ENCODE measurements around the gene C20orf204. TPM values are rescaled to one million over a fixed set of nuclear protein-coding genes. Genes with fewer than 3 reads are reported as not detected.

C20orf204 gene
- total and polyA plus RNA-seq, 10 of the 15 experiments (the other 5 are each of a cell fraction or from before 2014, with no cell fraction given): 0.24 to 56.0 (median 12.4) TPM

DNA sequence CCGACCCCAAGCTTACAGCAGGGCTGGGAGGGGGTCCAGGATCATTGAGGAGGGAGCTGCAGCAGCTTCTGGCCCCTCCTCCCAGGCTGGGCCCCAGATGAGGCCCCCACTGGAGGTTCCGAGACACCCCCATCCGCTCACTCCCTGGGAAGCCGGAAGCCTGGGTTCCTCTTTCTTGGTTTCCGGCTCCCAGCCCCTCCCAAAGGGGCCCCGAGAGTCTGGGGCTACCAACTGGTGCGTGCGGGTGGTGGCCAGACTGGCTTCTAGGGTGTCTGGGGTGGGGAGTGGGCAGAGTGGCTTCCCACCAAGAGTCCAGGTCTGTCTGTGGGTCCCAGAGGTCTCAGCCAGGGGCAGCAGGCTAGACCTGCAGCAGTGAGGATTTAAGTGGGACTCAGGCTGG lies 41.1 kb downstream of the C20orf204 start (continued):
- TF ChIP-seq FOXM1 (IDR thresholded peaks at IDR 0.05; ENCODE audit: low read depth, low read length): no peak
- TF ChIP-seq STAT3 (IDR thresholded peaks at IDR 0.05; ENCODE audit: low read depth, low read length): no peak

- intact Hi-C loops (cut with micrococcal nuclease; ENCODE audit: unreplicated experiment) (no loop called here), in situ Hi-C loops (cut with MboI) (no loop called here)
- Histone ChIP-seq H3K27ac (ENCODE audit: control insufficient read depth, insufficient read depth) (peak overlapping the region; percentile 85), H3K4me3 (peak overlapping the region; percentile 83), H3K27me3 (replicated peaks in 1 of 2; ENCODE audit: control insufficient read depth in 2 of 2, insufficient read depth in 2 of 2, low read length in 1 of 2) (no peaks in the 10 kb centered on the region), H3K9ac (ENCODE audit: control insufficient read depth, insufficient read depth, low read length) (peak overlapping the region; percentile 91), H3K36me3 (ENCODE audit: control insufficient read depth in 2 of 2, insufficient read depth in 2 of 2, low read length in 1 of 2) (peaks cover under 1 to 18% of the 10 kb centered on the region in 2 experiments), H3K4me2 (ENCODE audit: control insufficient read depth, insufficient read depth) (peak overlapping the region; percentile 97), H3K79me2 (ENCODE audit: control insufficient read depth, insufficient read depth, low read length) (peaks cover 30% of the 10 kb centered on the region), H4K20me1 (ENCODE audit: control insufficient read depth, insufficient read depth) (no peaks in the 10 kb centered on the region), H3K9me3 (replicated peaks; ENCODE audit: control insufficient read depth, insufficient read depth, low read length) (no peaks in the 10 kb centered on the region), H3K4me1 (ENCODE audit: control insufficient read depth, insufficient read depth, low read length) (peaks cover 19% of the 10 kb centered on the region; the same call in 1 of the 2 replicates), H2AFZ (ENCODE audit: control insufficient read depth, low read depth, low read length) (no peak overlapping the region)
- TF ChIP-seq SMARCA5 (IDR thresholded peaks at IDR 0.05) (no peak), NBN (IDR thresholded peaks at IDR 0.05) (0 out of 2 replicates have a peak, but pooled peaks have one; percentile 2), HDGF (IDR thresholded peaks at IDR 0.05) (no peak), KDM1A (IDR thresholded peaks at IDR 0.05; ENCODE audit: borderline replicate concordance) (no peak), SMAD1 (IDR thresholded peaks at IDR 0.05; ENCODE audit: low read depth, partially characterized antibody) (no peak), TBL1XR1 (IDR thresholded peaks at IDR 0.05; ENCODE audit: low read depth, low read length) (no peak), POLR2A (IDR thresholded peaks at IDR 0.05; ENCODE audit: low read depth, low read length) (0 out of 2 replicates have a peak, but pooled peaks have one; percentile 10), HCFC1 (IDR thresholded peaks at IDR 0.05; ENCODE audit: low read length) (no peak)
- TF ChIP-seq, protein P1, sequence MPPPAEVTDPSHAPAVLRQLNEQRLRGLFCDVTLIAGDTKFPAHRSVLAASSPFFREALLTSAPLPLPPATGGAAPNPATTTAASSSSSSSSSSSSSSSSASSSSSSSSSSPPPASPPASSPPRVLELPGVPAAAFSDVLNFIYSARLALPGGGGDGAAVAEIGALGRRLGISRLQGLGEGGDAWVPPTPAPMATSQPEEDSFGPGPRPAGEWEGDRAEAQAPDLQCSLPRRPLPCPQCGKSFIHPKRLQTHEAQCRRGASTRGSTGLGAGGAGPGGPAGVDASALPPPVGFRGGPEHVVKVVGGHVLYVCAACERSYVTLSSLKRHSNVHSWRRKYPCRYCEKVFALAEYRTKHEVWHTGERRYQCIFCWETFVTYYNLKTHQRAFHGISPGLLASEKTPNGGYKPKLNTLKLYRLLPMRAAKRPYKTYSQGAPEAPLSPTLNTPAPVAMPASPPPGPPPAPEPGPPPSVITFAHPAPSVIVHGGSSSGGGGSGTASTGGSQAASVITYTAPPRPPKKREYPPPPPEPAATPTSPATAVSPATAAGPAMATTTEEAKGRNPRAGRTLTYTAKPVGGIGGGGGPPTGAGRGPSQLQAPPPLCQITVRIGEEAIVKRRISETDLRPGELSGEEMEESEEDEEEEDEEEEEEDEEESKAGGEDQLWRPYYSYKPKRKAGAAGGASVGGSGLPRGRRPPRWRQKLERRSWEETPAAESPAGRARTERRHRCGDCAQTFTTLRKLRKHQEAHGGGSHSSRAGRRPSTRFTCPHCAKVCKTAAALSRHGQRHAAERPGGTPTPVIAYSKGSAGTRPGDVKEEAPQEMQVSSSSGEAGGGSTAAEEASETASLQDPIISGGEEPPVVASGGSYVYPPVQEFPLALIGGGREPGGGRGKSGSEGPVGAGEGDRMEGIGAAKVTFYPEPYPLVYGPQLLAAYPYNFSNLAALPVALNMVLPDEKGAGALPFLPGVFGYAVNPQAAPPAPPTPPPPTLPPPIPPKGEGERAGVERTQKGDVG (CRISPR knock-in tag; IDR thresholded peaks at IDR 0.05): no peak
- BruUV-seq (replicated peaks): no TSS peak
- POLR2A ChIA-PET: interaction anchor here (0.8 to 3.5 kb wide), 7 partner anchors 13 to 97 kb away, joined by 4 to 14 read pairs (median 10); partner anchors contain the start of genes C20orf204, PRPF6 and SAMD10
- WGBS (ENCODE audit: insufficient coverage, insufficient replicate concordance, low lambda C conversion rate, missing lambda C conversion rate): 2% methylated on average over 7 of the region's 7 CpGs
- CTCF ChIA-PET: interaction anchor here (0.6 to 3.9 kb wide), 10 partner anchors 8 to 455 kb away, joined by 3 to 22 read pairs (median 6); no protein-coding TSS in a partner anchor
- SMC1A ChIA-PET (ENCODE audit: uncharacterized antibody, unreplicated experiment): interaction anchor here (1.0 to 2.8 kb wide), 5 partner anchors 11 to 38 kb away, joined by 3 to 10 read pairs (median 7); partner anchors contain the start of gene TCEA2
- ATAC-seq (peak; percentile 5; the same call in 2 of the 3 replicates), DNase-seq (ENCODE audit: low read depth, low spot score) (no peak), FAIRE-seq (peak; percentile 75)
- RAD21 ChIA-PET (ENCODE audit: unreplicated experiment): interaction anchor here (0.7 to 3.0 kb wide), 6 partner anchors 15 to 540 kb away, joined by 3 to 10 read pairs (median 7); partner anchors contain the start of genes PTK6, SAMD10 and TCEA2
Measured at GRCh38 chr20:64077541-64077875, 41.5 kb downstream of the C20orf204 start.

All from GM12878 (cell line).